Nucleus accumbens (tissue), 56 donors: ENCODE data around the gene PCSK5.
"Not testable (repeated sequence)": the region's sequence is repeated elsewhere in the genome, so short reads cannot be mapped to it uniquely, and the experiment has no call there.

Source experiments
- DNase-seq, 56 donors: peaks; one replicate each; lab custom pipeline; 2025; lab: John Stamatoyannopoulos, UW

Gene PCSK5

DNA sequence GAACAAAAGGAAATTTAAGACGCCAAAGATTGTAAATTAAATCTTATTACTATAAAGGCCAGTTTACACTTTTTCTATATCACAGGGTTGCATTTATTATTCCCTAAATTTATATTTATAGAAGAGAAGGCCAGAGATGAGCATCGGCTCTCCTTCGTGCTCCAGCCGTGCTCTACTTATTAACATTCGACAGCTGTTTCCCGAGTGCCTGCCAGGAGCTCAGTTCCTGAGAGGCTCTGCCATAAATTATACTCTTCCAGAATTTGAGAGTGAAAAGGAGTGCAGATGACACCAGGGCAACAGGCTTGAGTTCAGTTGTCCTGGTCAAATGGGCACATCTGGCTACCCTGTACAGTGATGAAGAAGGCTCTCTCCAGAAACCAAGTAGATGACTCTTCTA is 70.1 kb downstream of the PCSK5 start:
- peak in 13 of 56 donors; percentile 2 to 39 (median 13) for DNase-seq

- peak in 19 of 56 donors; percentile 4 to 50 (median 14) for DNase-seq
Measured at GRCh38 chr9:75962013-75962661, 71.7 kb downstream of the PCSK5 start.

DNA sequence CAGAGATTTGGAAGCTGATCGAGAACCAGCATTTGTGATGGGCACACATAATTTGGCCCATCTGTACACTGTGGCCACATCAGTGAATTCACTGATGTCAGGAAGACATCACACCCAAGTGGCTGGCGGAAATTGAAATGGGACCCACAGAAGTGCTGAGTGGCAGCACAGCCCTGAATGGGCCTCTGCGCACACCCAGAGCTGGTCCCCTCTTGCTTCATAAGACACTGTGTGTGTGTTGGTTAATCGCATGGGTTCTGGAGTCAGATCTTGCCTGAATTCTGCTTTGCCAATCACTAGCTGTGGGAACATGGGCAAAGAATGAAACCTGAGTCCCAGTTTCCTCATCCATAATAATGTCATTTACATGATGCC is 72.2 kb downstream of the PCSK5 start:
- DNase-seq, result no peak

DNA sequence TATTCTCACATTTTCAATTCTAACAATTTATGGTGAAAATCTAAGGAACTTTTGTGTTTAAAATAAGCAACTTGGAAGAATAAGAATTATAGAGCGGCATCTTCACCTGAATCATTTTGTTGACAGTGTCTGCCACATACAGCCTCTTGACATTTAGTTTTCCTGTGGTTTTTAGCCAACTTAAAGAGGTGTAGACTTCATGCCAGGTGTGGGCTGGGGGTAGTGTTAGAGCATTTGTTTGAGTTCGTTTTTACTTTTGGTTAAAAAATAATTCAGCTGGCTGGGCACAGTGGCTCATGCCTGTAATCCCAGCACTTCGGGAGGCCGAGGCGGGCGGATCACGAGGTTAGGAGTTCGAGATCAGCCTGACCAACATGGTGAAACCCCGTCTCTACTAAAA is 72.8 kb downstream of the PCSK5 start:
- not testable (repeated sequence) for DNase-seq

DNA sequence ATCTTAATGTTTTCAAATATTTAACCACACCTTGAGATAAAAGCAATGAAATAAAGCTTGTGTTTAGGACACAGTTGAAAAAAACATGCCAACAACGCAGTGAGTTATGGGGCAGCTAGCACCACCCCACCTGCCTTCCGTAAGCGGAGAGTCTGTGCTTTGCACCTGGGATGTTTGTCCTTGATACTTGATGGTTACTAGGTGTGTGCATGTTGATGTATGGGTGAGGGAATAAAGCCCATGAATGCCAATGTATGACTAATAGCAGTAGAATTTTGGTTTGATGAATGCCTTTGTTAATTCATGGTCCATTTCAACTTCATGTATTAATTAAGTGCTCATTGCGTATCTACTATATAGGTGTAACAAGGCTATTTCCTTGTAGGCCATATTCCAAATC is 74.0 kb downstream of the PCSK5 start:
- DNase-seq, result no peak

DNA sequence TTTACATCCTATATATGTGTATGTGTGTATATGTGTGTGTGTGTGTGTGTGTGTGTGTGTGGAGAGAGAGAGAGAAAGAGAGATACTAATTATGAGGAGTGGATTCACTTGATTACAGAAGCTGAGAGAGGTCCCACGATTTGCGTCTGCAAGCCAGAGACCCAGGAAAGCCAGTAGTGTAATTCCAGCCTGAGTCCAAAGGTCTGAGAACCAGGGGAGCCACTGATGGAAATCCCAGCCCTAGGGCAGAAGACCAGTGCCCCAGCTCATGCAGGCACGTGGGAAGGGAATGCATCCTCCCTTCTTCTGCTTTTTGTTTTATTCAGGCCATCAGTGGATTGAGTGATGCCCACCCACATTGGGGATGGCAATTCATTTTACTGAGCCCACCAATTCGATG is 74.8 kb downstream of the PCSK5 start:
- no peak for DNase-seq

DNA sequence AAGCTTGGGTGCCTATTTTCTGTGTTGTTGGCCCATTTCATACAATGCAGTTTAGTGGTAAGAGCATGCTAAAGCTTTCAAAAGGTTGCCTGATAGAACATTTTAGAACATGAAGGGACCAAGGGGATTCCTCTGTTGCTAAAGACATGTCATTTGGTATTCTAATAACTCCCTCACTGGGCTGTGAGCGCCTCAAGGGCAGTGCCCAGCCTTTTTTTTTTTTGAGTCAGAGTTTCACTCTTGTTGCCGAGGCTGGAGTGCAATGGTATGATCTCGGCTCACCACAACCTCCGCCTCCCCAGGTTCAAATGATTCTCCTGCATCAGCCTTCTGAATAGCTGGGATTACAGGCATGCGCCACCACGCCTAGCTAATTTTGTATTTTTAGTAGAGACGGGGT is 77.1 kb downstream of the PCSK5 start:
- DNase-seq, result no peak

- peak in 6 of 56 donors; percentile 2 to 9 (median 6) for DNase-seq
Measured at GRCh38 chr9:75974016-75974766, 83.7 kb downstream of the PCSK5 start.

DNA sequence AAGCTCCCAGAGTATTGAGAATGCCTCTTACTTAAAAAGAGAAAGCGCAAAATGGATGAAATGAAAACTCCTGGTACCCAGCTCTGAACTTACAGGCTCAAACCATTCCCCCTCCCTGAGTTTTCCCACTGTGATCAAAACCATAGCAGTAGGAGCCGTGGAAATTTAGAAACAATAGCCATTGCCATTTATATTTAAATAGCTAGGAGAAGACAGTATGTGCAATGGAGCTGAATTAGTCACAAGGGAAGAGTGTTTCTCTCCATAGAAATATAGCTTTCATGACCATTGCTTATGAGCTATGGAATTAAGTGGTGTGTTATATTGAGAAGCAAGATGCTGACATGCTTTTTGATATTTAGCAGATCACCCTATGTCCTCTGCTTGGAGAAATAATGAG is 84.6 kb downstream of the PCSK5 start:
- no peak for DNase-seq

DNA sequence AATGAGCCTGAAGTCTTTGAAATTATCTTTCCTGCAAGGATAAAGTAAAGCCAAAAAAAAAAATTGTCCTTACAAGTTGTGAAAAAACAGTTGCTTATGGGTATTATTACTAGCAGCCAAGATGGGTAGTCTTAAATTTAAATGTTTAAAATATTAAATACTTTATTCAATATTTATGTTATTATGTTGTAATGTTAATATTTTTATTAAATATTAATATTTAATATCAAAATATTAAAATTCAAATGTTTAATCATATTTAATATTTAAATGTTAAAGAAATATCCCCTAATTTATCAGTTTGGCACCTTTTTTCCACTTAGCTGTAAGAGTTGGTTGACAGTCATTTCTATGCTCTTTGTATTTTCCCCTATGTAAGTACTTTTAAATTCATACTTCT is 86.1 kb downstream of the PCSK5 start:
- no peak for DNase-seq

- no peak for DNase-seq
Measured at GRCh38 chr9:75979362-75979761, 88.9 kb downstream of the PCSK5 start.

DNA sequence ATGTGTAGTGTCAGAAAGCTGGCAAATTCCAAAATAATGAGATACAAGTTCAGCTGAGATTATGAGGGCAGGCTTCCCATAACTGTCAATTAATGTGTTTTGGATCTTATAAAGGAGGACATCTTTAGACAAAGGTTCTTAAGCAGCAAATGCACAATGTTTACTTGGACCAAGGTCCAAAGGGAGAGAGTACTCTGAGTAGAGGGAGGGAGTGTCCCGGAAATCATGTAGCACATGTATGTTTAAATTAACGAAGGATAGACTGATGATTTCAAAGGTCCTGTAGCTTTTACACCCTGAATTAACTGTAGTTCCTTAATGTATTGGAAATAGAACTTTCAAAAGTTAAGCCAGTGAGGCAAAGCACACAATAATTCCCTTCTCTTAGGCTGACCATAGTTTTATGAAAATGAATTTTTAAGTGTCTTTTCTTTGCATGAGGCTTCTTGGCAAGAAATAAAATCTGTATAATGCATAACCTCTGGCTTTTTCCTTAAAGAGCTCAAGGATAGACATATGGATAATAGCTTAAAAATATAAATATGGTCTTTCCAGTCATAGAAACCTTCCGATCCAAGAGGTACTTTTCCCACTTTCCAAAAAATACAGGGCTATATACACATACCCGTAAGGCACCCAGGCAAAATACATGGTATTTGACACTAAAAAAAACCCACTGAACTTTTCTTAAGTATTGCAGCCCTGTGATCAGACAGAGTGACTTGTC is 93.0 kb downstream of the PCSK5 start:
- DNase-seq, result no peak

DNA sequence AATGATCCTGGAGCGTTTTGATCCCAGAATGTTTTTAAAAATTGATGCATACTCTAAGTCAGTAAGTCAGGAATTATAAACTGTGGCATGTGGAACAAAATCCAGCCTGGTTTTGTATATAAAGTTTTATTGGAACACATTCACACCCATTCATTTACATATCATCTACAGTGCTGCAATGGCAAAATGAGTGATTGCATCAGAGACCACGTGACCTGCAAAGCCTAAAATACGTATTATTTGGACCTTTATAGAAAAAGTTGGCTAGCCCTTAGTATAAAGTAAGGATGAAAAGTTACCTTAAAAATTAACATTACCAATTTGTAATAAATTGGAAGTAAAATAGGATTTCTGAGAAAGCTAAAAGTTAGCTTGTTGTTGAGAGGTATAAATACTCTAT is 95.0 kb downstream of the PCSK5 start:
- no peak for DNase-seq

DNA sequence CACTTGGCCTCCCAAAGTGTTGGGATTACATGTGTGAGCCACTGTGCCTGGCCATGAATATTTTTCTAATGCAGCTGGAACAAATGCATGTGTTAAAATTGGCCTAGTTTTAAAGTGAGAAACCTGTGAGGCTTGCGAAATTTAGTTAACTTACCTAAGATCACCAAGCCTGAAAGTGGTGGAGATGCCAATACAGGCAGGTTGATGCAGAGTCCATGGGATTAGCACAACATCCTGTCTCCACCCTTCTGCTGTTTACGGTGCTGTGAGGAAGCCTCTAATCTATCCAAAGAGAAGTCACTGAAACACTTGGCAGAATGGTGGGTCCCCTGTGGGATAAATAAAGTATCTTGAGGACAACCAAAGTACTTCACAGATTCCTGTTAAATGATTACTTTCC is 98.2 kb downstream of the PCSK5 start:
- DNase-seq, result no peak

GRCh38 chr9:75990156-75990555 is 99.7 kb downstream of the PCSK5 start:
- DNase-seq, result no peak

- no peak for DNase-seq
Measured at GRCh38 chr9:75990576-75991304, 100.3 kb downstream of the PCSK5 start.

- no peak for DNase-seq
Measured at GRCh38 chr9:75992482-75993206, 102.2 kb downstream of the PCSK5 start.

GRCh38 chr9:75993434-75993833 is 103.0 kb downstream of the PCSK5 start:
- peak in 1 of 56 donors; percentile 3 for DNase-seq

- DNase-seq, result no peak
Measured at GRCh38 chr9:75995066-75995465, 104.6 kb downstream of the PCSK5 start.

GRCh38 chr9:75996726-75997125 is 106.3 kb downstream of the PCSK5 start:
- DNase-seq, result no peak
